Brain microvascular endothelial cell (primary cell): ENCODE data around the gene UGT1A4.
A peak's percentile ranks its signal among the peaks of the same experiment; 100 is the strongest.

ENCODE experiments used
- DNase-seq: peaks from one replicate; pipeline ENCODE4 v3.0.0-alpha.2; 2020
- H3K27ac ChIP-seq: fragments of 250-450 bp; sonication (Bioruptor Pico); 2 replicates; pipeline ENCODE4 v1.5.1; 2020; ENCODE audit warnings: mild to moderate bottlenecking, moderate library complexity
- H3K27me3 ChIP-seq: fragments of 250-450 bp; sonication (Bioruptor Pico); replicated peaks from 2 replicates; pipeline ENCODE4 v1.5.1; 2020; ENCODE audit warnings: mild to moderate bottlenecking
- H3K36me3 ChIP-seq: fragments of 250-450 bp; sonication (Bioruptor Pico); replicated peaks from 2 replicates; pipeline ENCODE4 v1.5.1; 2020; ENCODE audit warnings: mild to moderate bottlenecking
- H3K4me3 ChIP-seq: 2 replicates; pipeline ENCODE4 v1.5.1; 2011; ENCODE audit warnings: low read depth, mild to moderate bottlenecking, control low read depth, low read length, moderate library complexity
- in situ Hi-C: cut with HindIII; loops from 2 replicates; pipeline ENCODE4 v1.10.0; 2017; ENCODE audit warnings: low sequenced_read_pairs, low pct_ligation_motif_present
- TF ChIP-seq, protein P1 (sequence below): IDR thresholded peaks from 2 replicates; pipeline ENCODE4 v1.5.1; 2011; ENCODE audit warnings: low read depth, mild to moderate bottlenecking, moderate library complexity, low read length, control low read depth, inconsistent platforms; ENCODE audit errors: missing control alignments

Gene UGT1A4

DNA sequence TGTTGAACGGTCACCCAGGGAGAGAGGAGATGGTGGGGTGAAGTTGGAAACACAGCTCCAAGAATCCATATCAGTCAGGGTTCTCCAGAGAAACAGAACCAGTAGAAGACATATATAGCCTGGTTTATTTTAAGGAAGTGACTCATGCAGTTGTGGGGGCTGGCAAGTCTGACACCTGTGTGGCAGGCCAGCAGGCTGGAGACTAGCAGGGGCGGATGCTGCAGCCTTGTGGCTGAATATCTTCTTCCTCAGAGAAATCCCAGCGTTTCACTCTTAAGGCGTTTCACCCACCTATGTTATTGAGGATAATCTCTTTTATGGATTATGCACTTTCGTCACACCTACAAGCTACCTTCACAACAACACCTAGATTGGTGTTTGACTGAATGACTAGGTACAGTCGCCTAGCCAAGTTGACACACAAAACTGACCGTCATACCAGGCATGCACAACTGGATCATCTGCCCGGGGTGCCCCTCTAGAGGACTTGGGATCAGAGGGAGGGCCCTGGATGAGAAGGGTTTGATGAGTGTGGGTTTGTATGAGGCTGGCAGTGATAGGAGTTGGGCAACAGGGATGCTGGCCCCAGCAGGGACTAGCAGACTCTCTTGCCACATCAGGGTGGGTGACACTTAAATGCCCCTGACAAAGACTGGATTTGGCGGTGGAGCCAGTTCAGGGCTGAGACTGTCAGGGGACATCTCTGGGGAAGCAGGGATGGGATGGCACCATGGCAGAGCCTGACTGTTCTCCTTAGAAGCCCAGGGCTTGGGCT lies 83.0 kb downstream of the UGT1A4 start:
- TF ChIP-seq, protein P1, sequence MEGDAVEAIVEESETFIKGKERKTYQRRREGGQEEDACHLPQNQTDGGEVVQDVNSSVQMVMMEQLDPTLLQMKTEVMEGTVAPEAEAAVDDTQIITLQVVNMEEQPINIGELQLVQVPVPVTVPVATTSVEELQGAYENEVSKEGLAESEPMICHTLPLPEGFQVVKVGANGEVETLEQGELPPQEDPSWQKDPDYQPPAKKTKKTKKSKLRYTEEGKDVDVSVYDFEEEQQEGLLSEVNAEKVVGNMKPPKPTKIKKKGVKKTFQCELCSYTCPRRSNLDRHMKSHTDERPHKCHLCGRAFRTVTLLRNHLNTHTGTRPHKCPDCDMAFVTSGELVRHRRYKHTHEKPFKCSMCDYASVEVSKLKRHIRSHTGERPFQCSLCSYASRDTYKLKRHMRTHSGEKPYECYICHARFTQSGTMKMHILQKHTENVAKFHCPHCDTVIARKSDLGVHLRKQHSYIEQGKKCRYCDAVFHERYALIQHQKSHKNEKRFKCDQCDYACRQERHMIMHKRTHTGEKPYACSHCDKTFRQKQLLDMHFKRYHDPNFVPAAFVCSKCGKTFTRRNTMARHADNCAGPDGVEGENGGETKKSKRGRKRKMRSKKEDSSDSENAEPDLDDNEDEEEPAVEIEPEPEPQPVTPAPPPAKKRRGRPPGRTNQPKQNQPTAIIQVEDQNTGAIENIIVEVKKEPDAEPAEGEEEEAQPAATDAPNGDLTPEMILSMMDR: no peak
- in situ Hi-C loops: no loop called here
- H3K27ac ChIP-seq: no peak overlapping the region
- H3K4me3 ChIP-seq: no peak overlapping the region
- no peak for DNase-seq
- H3K27me3 ChIP-seq: no peaks in the 10 kb centered on the region
- H3K36me3 ChIP-seq: no peaks in the 10 kb centered on the region

DNA sequence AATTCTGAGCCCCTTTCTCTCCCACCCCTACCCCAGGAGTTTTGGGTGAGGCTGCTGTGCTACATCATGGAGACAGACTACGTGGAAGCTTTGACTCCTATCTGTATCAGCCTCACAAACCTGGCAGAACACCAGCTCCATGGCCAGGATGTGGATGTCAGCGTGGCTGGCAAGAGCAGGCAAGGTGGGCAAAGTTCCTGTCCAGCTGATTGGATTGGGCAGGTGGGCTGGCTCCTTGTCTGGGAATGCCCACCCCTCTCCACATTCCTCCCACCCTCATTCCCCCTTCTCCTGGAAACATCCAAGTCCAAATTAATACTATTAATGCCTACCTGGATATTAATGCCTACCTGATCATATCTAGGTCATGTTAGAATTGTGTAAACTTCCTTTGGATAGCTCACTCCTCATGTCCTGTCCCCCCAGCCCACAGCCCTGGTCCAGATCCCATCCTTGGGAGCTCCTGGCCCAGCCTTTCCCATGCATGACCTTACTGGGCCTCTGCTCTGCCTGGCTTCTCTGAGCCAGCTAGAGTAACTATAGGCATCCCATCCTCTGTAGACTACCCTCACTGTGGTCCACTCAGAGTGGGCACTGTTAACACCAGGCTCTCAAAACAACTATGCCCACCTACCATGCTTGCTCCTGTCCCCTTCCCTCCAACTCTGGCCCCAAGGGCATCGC lies 83.7 kb downstream of the UGT1A4 start:
- Histone ChIP-seq H3K4me3 (no peak overlapping the region), H3K27me3 (no peaks in the 10 kb centered on the region), H3K27ac (no peak overlapping the region), H3K36me3 (no peaks in the 10 kb centered on the region)
- TF ChIP-seq, protein P1: no peak
- in situ Hi-C loops: no loop called here
- DNase-seq: no peak

DNA sequence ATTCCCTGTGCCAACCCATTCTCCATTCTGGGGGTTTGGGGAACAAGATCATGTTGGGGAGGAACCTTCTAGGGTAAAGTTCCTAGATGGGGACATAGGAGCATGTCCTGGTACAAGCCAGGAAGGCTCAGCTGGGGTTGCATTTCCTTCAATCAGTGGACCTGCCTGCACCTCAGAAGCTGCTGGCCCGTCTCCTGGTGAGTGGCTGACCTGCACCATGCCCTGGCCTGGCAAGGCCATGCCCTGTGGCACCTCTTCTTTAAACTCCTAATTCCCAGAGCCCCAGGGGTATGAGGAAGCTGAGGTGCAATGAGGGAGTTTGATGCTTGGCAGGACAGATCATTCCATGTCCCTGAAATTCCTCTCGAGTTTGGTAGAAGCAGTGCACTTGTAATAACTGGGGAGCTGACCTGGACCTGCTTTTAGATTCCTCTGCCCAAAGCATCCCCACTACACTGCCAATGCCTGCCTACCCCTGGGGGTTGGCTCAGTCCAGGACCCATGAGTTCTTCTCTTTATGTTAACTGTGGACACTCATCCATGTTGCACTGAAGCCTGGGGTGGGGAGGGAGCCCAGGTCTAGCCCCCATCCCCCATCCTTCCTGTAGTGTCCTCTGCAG lies 84.9 kb downstream of the UGT1A4 start:
- in situ Hi-C loops: no loop called here
- TF ChIP-seq, protein P1: no peak
- no peaks in the 10 kb centered on the region for H3K27me3 ChIP-seq
- no peaks in the 10 kb centered on the region for H3K36me3 ChIP-seq
- H3K4me3 ChIP-seq: no peak overlapping the region
- H3K27ac ChIP-seq: no peak overlapping the region
- no peak for DNase-seq

DNA sequence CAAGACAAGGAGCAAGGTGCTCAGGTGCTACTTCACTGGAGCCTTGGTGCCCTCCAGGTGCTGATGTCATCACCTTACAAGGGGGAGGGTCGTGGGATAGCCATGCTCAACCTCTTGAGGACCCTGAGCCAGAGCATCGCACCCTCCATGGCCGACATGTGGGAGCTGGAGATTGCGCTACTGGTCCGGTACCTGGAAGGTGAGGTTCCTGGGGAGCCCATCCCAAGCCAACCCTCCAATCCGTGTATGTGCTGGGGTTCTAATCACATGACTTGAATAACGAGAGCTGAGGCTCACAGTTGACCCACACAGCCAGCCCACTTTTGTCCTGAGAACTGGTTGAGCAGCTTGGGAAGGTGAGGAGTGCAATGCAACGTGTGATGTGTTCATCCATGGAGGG lies 85.5 kb downstream of the UGT1A4 start:
- Histone ChIP-seq H3K4me3 (no peak overlapping the region), H3K27me3 (no peaks in the 10 kb centered on the region), H3K27ac (no peak overlapping the region), H3K36me3 (no peaks in the 10 kb centered on the region)
- TF ChIP-seq, protein P1: no peak
- in situ Hi-C loops: no loop called here
- DNase-seq: no peak

DNA sequence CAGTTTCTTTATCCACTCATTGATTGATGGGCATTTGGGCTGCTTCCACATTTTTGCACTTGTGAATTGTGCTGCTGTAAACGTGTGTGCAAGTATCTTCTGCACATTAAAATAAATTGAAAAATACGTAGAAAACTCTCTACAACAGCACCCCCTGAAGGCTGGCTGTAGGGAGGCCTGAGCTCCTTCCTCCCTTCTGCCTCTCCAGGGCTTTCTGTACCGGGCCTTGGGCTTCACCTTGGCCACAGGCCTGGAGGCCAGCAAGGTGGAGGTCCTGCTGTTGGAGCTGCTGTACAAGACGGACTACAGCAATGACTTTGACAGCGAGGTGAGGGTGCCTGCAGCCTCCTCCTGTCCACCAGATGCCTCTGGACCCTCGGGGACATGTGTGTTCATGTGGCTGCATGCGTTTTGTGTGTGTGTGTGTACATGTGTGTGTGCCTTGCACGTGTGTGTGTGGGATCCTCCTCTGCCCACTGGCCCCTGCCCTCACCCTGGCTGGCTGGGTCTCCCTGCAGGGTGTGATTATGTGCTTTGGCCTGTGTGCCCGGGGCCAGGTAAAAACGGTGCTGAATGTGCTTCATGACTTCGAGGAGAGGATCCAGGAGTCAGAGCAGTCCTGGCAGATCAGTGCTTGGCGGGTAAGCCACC lies 88.8 kb downstream of the UGT1A4 start:
- DNase-seq: no peak
- Histone ChIP-seq H3K27ac (no peak overlapping the region), H3K27me3 (no peaks in the 10 kb centered on the region), H3K4me3 (no peak overlapping the region), H3K36me3 (no peaks in the 10 kb centered on the region)
- in situ Hi-C loops: no loop called here
- TF ChIP-seq, protein P1: peak; percentile 23
